Caco-2 (cell line): Measurements from ENCODE around the gene POTEI. TPM values are rescaled to one million over a fixed set of nuclear protein-coding genes. Genes with fewer than 3 reads are reported as not detected.
"Not testable (repeated sequence)": the region's sequence is repeated elsewhere in the genome, so short reads cannot be mapped to it uniquely, and the experiment has no call there.

Experiments used
- BruUV-seq: library from RNA; stranded (reverse); fragments of 400-500 nt; replicated peaks from 2 replicates; lab custom pipeline; 2021; lab: Mats Ljungman, UMichigan
- CTCF ChIA-PET: fragments of 300-600 bp; sonication (Branson Sonifier 250); formaldehyde crosslinking; loops from one replicate; lab custom pipeline; 2022; ENCODE audit warnings: antibody characterized with exemption; lab: Charles Lee
- POLR2A ChIA-PET: fragments of 300-600 bp; sonication (Branson Sonifier 250); formaldehyde crosslinking; loops from one replicate; lab custom pipeline; 2022; ENCODE audit warnings: antibody characterized with exemption; lab: Charles Lee
- DNase-seq, 2 experiments: peaks; one replicate each; pipeline versions ENCODE4 v3.0.0 to v3.0.0-alpha.2; 2020 to 2022
- H3K27me3 ChIP-seq: replicated peaks from 2 replicates; pipeline ENCODE4 v1.6.0; 2011; ENCODE audit warnings: low read length; ENCODE audit not compliant: control insufficient read depth, insufficient read depth
- H3K36me3 ChIP-seq: 2 replicates; pipeline ENCODE4 v1.5.1; 2011; ENCODE audit warnings: low read length; ENCODE audit not compliant: control insufficient read depth, insufficient read depth
- H3K4me1 ChIP-seq: fragments of 250-450 bp; sonication (Bioruptor Pico); 2 replicates; pipeline ENCODE4 v1.5.1; 2020; ENCODE audit warnings: mild to moderate bottlenecking
- H3K4me3 ChIP-seq: 2 replicates; pipeline ENCODE4 v1.5.1; 2011; ENCODE audit warnings: low read depth, mild to moderate bottlenecking, control low read depth, low read length
- H3K9me3 ChIP-seq: fragments of 250-450 bp; sonication (Bioruptor Pico); 2 replicates; pipeline ENCODE4 v1.5.1; 2020; ENCODE audit warnings: mild to moderate bottlenecking, moderate library complexity
- H3K27ac Mint-ChIP-seq: one replicate; pipeline ENCODE4 v1.8.0; 2022; ENCODE audit warnings: mixed read lengths; ENCODE audit not compliant: unreplicated experiment
- H3K27me3 Mint-ChIP-seq: one replicate; pipeline ENCODE4 v1.8.0; 2022; ENCODE audit warnings: mixed read lengths; ENCODE audit not compliant: insufficient read depth, unreplicated experiment
- H3K36me3 Mint-ChIP-seq: one replicate; pipeline ENCODE4 v1.8.0; 2022; ENCODE audit warnings: mild to moderate bottlenecking, mixed read lengths; ENCODE audit not compliant: insufficient read depth, unreplicated experiment
- H3K4me1 Mint-ChIP-seq: one replicate; pipeline ENCODE4 v1.8.0; 2022; ENCODE audit warnings: low read depth, mixed read lengths; ENCODE audit not compliant: unreplicated experiment
- H3K4me3 Mint-ChIP-seq: one replicate; pipeline ENCODE4 v1.8.0; 2022; ENCODE audit warnings: mild to moderate bottlenecking, moderate library complexity, mixed read lengths; ENCODE audit not compliant: unreplicated experiment
- H3K9me3 Mint-ChIP-seq: one replicate; pipeline ENCODE4 v1.8.0; 2022; ENCODE audit warnings: mixed read lengths; ENCODE audit not compliant: unreplicated experiment
- intact Hi-C: fragments of 100-400 bp; cut with micrococcal nuclease; formaldehyde crosslinking; loops from one replicate; pipeline ENCODE4 v1.10.0; 2022; ENCODE audit not compliant: unreplicated experiment
- total RNA-seq: library from RNA; stranded (reverse); gene quantifications from 2 replicates; pipeline ENCODE4 v1.2.3, GENCODE V29; 2022

Gene POTEI
- total RNA-seq, 1 experiment from 2014 or later = 7.3 TPM

DNA sequence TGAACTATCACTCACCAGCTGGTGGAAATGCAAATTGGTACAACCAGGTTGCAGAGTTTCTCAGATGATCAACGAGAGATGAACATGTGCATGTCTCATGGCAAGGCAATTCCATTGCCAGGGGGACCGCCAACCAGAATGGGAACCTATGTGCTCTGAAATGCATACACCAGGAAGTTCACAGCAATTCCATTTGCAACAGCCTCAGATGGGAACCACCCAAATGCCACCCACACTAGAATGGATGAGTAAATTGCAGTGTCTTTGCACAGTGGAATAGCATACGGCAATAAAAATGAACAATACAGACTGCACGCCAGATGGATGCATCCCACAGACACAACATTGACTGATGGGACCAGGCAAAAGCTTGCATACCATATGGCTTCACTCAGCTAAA is 33.7 kb upstream of the POTEI start:
- H3K36me3 Mint-ChIP-seq, H3K27me3 Mint-ChIP-seq, H3K4me3 ChIP-seq, H3K4me1 ChIP-seq, H3K36me3 ChIP-seq, H3K27ac Mint-ChIP-seq, BruUV-seq, CTCF ChIA-PET, H3K9me3 ChIP-seq, H3K27me3 ChIP-seq, H3K4me1 Mint-ChIP-seq, intact Hi-C loops, POLR2A ChIA-PET, DNase-seq, H3K4me3 Mint-ChIP-seq, H3K9me3 Mint-ChIP-seq: not testable (repeated sequence)

DNA sequence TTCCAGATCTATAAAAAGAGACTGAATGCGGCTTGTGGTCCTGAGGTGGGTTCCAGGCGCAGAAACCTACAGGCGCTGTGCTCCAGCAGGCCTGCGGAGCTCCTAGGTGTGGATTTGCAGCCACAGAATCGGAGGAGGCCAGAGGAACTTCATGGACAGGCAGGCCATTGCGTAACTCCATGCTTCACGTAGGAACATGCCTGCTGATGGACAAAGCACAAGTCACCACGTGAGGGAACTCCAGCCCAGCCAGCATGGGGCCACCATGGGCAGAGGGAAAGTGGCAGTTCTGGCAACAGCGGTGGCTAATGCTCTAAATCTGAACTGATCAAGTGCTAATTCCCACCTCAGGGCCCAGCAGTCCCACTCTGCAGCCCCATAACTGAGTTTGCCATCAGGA is 29.1 kb upstream of the POTEI start:
- H3K27ac Mint-ChIP-seq, H3K4me1 Mint-ChIP-seq, BruUV-seq, H3K4me3 ChIP-seq, intact Hi-C loops, H3K9me3 ChIP-seq, H3K27me3 ChIP-seq, H3K27me3 Mint-ChIP-seq, DNase-seq, H3K4me3 Mint-ChIP-seq, H3K36me3 Mint-ChIP-seq, H3K4me1 ChIP-seq, CTCF ChIA-PET, H3K9me3 Mint-ChIP-seq, POLR2A ChIA-PET, H3K36me3 ChIP-seq: not testable (repeated sequence)

DNA sequence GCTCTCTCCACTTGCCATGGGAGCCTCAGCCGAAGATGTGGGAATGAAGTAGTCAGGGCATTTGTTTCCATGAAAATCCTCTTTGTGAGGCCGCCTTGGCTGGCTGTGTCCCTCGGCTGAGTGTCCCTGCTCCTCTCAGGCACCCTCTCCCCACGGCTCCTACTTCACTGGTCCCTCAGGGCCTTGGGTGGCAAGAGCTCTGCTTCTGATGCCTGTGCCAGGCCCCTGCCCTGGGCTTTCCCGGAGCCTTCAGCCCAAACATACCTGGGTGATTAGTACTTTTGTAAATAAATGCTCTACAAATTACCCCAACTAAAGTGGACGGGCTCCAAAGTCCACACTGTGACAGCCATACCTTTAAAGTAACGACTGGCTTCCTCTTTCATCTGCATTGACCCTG is 27.5 kb upstream of the POTEI start:
- H3K4me1 ChIP-seq, H3K27me3 Mint-ChIP-seq, H3K4me1 Mint-ChIP-seq, BruUV-seq, H3K4me3 Mint-ChIP-seq, POLR2A ChIA-PET, H3K36me3 Mint-ChIP-seq, H3K27me3 ChIP-seq, H3K27ac Mint-ChIP-seq, intact Hi-C loops, DNase-seq, H3K9me3 ChIP-seq, H3K9me3 Mint-ChIP-seq, H3K4me3 ChIP-seq, CTCF ChIA-PET, H3K36me3 ChIP-seq: not testable (repeated sequence)

DNA sequence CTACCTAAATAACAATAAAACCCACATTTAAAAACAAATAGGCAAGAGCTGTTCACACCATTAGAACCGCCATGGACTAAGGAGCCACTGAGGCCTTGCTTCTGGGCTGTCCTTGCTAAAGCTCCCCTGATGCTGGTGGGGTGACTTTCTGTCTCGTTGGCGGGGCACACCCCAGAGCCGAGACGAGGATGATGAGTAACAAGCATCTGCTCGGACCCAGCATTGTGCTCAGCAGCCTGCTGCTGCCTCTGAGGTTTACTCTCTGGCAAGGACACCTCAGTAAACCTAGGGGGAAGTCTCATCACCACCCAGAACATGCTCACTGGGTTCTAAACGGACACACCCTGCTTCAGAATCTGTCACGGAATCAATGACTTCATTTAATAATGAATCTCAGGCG is 22.5 kb upstream of the POTEI start:
- H3K4me1 ChIP-seq, H3K4me3 ChIP-seq, DNase-seq, BruUV-seq, CTCF ChIA-PET, H3K27ac Mint-ChIP-seq, POLR2A ChIA-PET, H3K4me1 Mint-ChIP-seq, H3K9me3 Mint-ChIP-seq, H3K36me3 ChIP-seq, H3K27me3 Mint-ChIP-seq, H3K4me3 Mint-ChIP-seq, H3K36me3 Mint-ChIP-seq, H3K9me3 ChIP-seq, intact Hi-C loops, H3K27me3 ChIP-seq: not testable (repeated sequence)

DNA sequence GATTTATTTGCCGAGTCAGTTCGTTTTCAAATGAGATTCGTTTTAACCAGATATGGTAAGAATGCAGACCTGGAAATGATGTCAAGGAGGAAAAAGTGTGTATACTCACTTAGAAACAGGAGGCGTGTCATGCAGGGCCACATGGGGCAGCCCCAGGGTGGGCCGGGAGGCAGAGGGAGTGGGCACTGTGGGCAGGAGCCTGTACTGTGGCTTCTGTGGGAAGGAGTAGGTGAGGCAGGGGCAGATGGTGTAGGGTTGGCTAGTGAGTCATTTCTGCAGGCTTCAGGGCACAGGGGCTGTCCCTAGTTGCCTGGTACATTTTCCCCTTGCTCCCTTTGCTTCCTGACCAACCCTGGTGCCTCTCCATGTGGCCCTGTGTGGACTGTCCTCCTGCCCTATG is 22.1 kb upstream of the POTEI start:
- H3K4me3 Mint-ChIP-seq, BruUV-seq, H3K36me3 ChIP-seq, CTCF ChIA-PET, H3K27me3 ChIP-seq, H3K9me3 Mint-ChIP-seq, H3K27ac Mint-ChIP-seq, H3K9me3 ChIP-seq, DNase-seq, H3K36me3 Mint-ChIP-seq, intact Hi-C loops, H3K4me1 Mint-ChIP-seq, H3K4me3 ChIP-seq, H3K27me3 Mint-ChIP-seq, POLR2A ChIA-PET, H3K4me1 ChIP-seq: not testable (repeated sequence)

DNA sequence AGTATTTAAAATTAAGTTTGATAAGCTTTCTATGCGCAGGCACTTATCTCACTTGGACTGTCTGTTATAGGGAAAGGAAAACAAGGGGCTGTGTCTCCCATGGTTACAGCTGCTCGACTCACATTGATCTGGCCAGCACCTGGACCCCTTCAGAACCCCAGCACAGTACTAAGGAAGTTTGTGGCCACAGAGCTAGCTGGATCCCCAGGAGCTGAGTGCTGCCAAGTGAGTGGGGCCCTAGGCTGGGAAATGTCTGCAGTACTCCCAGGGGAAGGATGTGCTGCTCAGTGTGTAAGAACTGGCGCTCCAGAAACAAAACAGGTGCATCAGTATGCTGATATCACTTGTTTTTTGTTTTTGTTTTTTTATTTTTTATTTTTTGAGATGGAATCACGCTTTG is 21.1 kb upstream of the POTEI start:
- H3K9me3 ChIP-seq, H3K9me3 Mint-ChIP-seq, DNase-seq, H3K27me3 ChIP-seq, H3K36me3 ChIP-seq, H3K4me3 Mint-ChIP-seq, H3K4me1 ChIP-seq, H3K36me3 Mint-ChIP-seq, POLR2A ChIA-PET, H3K27ac Mint-ChIP-seq, intact Hi-C loops, H3K4me1 Mint-ChIP-seq, BruUV-seq, H3K4me3 ChIP-seq, H3K27me3 Mint-ChIP-seq, CTCF ChIA-PET: not testable (repeated sequence)

DNA sequence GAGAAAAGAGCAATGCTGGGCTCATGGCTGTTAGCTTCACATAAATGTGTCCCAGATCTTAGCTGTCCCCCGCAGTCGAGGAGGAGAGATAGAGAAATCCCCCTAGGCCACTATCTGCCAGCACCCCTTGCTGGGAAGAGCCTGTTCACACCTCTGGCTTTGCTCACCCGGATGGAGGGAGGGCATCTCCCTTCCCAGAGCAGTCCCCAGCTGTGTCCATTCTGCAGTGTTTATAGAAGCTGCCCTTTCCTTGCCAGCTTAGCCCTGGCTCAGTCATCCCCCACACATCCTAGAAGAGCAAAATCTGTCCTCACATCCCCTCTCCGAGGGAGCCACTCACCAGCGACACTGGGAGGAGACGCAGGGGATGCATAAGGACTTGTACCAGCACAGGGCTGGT is 20.4 kb upstream of the POTEI start:
- H3K27me3 ChIP-seq, H3K9me3 Mint-ChIP-seq, intact Hi-C loops, BruUV-seq, H3K4me3 ChIP-seq, CTCF ChIA-PET, H3K36me3 Mint-ChIP-seq, H3K4me1 Mint-ChIP-seq, H3K27me3 Mint-ChIP-seq, DNase-seq, H3K36me3 ChIP-seq, H3K4me1 ChIP-seq, H3K27ac Mint-ChIP-seq, H3K9me3 ChIP-seq, H3K4me3 Mint-ChIP-seq, POLR2A ChIA-PET: not testable (repeated sequence)
